Stimulated activated naive CD8-positive, alpha-beta T cell treated with anti-CD3 and anti-CD28 coated beads, Interleukin-15, amount 100 ng/mL, for 72 hours (primary cell): ENCODE measurements around the gene PPM1K.
"Not testable (repeated sequence)": the region's sequence is repeated elsewhere in the genome, so short reads cannot be mapped to it uniquely, and the experiment has no call there.

ENCODE experiments used
- ATAC-seq: fragments of 150-1000 bp; cut with Tn5 transposase; 2 replicates; pipeline ENCODE4 v1.10.0; 2021; ENCODE audit warnings: mild to moderate bottlenecking, moderate library complexity
- DNase-seq, 2 donors: peaks; one replicate each; pipeline ENCODE4 v3.0.0; 2021 to 2022
- H3K27ac Mint-ChIP-seq, 2 donors: one replicate each; pipeline ENCODE4 v1.8.0; 2022; ENCODE audit warnings: mild to moderate bottlenecking in 2 of 2, mixed read lengths in 2 of 2, moderate library complexity in 2 of 2
- H3K27me3 Mint-ChIP-seq: one replicate; pipeline ENCODE4 v1.8.0; 2022; ENCODE audit warnings: mixed read lengths
- H3K4me1 Mint-ChIP-seq: one replicate; pipeline ENCODE4 v1.8.0; 2022; ENCODE audit warnings: mild to moderate bottlenecking, mixed read lengths
- H3K4me3 Mint-ChIP-seq, 2 donors: one replicate each; pipeline ENCODE4 v1.8.0; 2022; ENCODE audit warnings: mild to moderate bottlenecking in 2 of 2, mixed read lengths in 2 of 2, moderate library complexity in 1 of 2
- H3K9me3 Mint-ChIP-seq, 2 donors: one replicate each; pipeline ENCODE4 v1.8.0; 2022; ENCODE audit warnings: mixed read lengths in 2 of 2

The PPM1K gene

DNA sequence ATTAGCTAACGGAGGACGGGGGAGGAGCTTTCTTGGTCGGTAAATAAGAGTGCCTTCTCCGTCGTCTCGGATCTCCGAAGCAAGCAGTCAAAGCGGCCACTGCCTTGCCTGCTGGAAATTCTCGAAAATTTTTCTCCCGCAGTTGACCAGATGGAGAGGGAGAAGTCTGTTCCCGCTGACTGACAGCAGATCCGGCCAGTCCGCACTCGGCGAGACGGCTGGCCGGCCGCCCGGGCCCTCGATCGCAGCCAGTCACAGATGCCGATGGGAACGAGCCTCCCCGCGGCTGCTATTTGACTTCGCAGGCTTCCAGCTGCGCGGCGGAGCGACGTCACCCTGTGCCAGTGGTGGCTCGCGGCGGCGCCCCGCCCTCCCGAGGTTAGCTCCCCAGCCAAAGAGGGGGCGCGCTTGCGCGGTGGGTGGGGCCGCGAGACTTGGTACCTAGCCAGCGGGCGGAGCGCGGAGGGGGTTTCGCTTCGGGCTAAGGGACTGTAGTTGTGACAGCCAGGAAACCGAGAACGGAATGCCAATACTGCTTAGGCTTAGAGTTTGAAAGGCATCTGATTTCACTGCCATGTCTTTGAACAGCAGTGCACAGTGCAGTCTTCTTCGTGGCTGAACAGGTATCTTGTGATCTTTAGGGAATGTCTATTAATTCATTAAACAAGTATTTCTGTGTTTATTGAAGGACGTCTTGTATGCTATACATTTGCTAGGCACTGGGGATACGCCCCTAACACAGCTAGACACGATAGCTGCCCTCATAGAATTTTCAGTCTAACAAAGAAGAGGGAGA lies at the start of gene PPM1K:
Gene PPM1K, minus strand, starts transcription at position 123 of the 796 bp plus-strand sequence. CDS start 5,978 bp downstream, outside the sequence.
- peak within 1 kb of the TSS; percentile 94 for H3K4me3 Mint-ChIP-seq
- peak within 1 kb of the TSS; percentile 99 to 100 for H3K27ac Mint-ChIP-seq
- H3K4me1 Mint-ChIP-seq, result peaks cover 40% of the 10 kb centered on the region
- DNase-seq, result peak; percentile 99
- ATAC-seq, result peak; percentile 93
- H3K27me3 Mint-ChIP-seq, result no peaks in the 10 kb centered on the region
- no peaks in the 10 kb centered on the region for H3K9me3 Mint-ChIP-seq

DNA sequence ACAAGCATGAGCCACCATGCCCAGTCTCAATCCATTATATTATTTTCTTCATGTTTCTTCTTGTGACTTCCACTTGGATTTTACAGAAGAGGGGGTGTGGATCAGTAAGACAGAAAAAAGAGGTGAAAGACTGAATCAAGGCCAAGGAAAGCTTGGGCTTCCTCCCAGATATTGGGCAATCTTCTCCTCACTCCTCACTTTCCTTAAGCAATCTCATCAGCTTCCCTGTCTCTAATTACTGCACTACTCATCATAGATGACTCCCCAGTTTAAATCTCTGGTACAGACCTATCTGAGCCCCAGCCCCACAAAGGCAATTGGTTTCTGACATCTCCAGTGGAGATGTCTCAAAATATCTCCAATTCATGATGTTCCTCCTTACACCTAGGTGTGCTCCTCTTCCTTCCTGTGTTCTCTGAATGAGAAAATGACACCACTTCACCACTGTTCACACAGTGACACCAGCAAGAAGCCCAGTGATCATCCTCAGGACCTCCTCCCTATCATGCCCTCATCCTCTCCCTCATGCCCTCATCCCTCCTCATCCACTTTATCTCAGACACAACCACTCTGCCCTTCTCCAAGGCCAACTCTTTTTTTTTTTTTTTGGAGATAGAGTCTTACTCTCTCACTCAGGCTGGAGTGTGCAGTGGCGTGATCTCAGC lies 49.5 kb upstream of the PPM1K start:
- no peak overlapping the region for H3K4me3 Mint-ChIP-seq
- H3K27me3 Mint-ChIP-seq, result no peaks in the 10 kb centered on the region
- ATAC-seq (no peak), DNase-seq (no peak)
- H3K27ac Mint-ChIP-seq, result peak overlapping the region in 1 of 2 donors; percentile 13
- H3K9me3 Mint-ChIP-seq, result no peaks in the 10 kb centered on the region
- H3K4me1 Mint-ChIP-seq, result peaks cover 5% of the 10 kb centered on the region

DNA sequence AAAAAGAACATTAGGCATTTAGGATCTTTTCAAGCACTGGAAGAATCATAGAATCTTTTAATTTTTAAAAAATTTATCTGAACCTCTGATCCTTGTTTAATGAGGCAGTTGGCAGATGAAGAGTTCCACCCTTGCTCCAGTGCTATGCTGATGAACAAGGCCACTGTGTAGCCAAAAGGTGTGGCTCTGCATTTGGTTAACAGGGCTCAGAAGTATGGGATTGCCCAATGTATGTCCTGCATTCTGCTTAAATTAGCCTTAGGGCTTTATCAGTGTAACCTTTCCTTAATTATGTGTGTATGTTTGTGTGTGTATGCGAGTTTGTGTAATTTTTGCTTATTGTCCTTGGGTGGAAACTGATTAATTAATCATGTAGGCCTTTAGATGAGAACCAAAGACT lies 43.3 kb upstream of the PPM1K start:
- ATAC-seq (no peak), DNase-seq (no peak)
- Mint-ChIP-seq H3K27ac (no peak overlapping the region), H3K27me3 (no peaks in the 10 kb centered on the region), H3K4me1 (no peaks in the 10 kb centered on the region), H3K9me3 (no peaks in the 10 kb centered on the region), H3K4me3 (no peak overlapping the region)

DNA sequence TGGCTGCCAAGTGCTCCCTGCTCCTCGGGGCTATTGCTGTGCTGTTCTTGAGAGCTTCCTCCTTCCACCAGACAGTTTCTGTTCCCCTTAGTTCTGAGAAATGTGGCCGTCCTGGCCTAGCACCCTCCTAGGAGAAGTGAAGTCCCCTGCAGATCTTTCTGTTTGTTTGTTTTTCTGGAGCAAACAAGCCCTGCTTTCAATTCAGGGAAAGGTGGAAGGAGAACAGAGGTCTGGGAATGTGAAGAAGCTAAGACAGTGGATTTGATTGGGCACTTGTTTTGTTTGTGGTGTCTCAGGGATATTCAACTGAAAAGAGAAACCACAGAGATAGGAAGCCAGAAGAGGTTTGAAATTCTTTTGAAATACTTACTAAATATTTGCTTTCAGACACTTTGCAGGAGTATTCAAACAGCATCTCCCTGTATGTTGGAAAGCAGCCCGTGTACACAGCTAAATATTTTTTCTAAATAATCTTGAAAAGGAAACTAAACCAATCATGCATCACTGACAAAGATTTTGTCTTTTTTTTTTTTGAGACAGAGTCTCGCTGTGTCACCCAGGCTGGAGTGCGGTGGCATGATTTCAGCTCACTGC lies 36.5 kb upstream of the PPM1K start:
- ATAC-seq (peak; percentile 92), DNase-seq (peak; percentile 37 to 38)
- Mint-ChIP-seq H3K4me3 (peak overlapping the region; percentile 71 to 73), H3K9me3 (no peaks in the 10 kb centered on the region), H3K4me1 (peaks cover 25% of the 10 kb centered on the region), H3K27ac (peak overlapping the region; percentile 88 to 97), H3K27me3 (no peaks in the 10 kb centered on the region)

DNA sequence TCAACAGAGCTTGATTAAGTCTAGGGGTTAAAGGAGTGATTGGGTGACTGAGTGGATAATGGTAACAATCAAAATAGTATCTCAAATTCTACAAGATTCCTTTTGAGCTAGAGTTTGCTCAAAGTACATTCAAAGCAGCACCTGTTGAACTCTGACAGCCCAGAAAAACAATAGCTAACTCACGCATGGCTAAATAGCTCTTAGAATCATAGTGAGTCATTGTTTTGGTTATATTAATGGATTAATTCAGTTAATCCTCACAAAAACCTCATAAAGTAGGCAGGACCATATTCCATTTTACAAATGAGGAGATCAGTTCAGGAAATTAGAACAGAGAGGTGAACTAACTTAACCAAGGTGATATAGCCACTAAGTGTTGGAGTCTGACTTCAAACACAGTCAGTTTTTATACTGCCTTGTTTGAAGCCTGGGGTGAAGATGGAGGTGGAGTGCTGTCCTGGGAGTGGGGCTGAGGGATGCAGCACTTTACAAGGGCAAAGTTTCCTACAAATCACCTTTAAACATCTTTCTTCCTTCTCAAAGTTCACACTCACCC lies 35.9 kb upstream of the PPM1K start:
- peaks cover 25% of the 10 kb centered on the region for H3K4me1 Mint-ChIP-seq
- no peaks in the 10 kb centered on the region for H3K27me3 Mint-ChIP-seq
- peak overlapping the region; percentile 88 to 97 for H3K27ac Mint-ChIP-seq
- H3K9me3 Mint-ChIP-seq, result no peaks in the 10 kb centered on the region
- ATAC-seq (peak; percentile 73), DNase-seq (no peak)
- H3K4me3 Mint-ChIP-seq, result peak overlapping the region; percentile 71 to 73

DNA sequence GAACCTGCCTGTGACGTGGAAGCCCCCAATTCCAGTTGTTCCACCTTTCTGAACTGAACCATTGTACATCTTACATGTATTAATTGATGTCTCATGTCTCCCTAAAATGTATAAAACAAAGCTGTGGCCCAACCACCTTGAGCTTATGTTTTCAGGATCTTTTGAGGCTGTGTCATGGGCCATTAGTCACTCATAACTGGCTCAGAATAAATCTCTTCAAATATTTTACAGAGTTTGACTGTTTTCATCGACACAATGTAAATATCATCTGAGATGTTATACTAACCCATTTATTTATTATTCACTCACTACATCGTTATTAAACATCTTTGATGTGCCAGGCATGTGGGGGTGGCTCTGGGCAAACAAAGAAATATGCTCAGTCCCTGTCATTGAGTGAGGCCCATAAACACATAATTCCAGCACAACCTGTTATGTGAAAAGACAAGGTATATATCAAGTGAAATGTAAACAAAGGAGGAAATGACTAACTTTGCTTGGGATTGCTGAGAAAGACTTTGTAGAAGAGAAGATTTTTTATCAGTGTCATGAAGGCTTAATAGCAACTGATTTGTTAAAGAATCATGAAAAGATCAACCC lies 34.5 kb upstream of the PPM1K start:
- Mint-ChIP-seq H3K4me3 (no peak overlapping the region), H3K27me3 (no peaks in the 10 kb centered on the region), H3K27ac (no peak overlapping the region), H3K9me3 (no peaks in the 10 kb centered on the region), H3K4me1 (peaks cover 25% of the 10 kb centered on the region)
- DNase-seq, result no peak
- no peak for ATAC-seq

DNA sequence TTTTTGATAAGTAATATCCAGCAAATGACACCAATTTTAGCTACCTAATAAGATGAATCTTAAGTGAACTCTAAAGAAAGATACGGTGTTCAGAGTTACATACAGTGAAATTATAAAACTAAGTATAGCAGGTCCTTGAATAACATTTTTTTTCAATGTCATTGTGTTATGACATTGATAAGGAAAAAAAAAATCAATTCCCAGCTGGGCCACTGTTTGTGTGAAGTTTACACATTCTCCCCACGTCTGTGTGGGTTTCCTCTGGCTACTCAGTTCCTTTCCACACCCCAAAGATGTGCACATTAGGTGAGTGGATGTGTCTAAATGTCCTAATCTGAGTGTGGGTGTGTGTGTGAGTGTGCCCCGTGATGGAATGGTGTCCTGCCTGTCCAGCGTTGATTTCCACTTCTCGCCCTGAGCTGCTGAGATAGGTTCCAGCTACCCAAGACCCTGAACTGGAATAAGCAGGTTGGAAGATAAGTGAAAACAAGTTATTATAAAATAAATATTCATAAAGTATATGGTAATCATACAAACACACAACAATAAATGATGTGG lies 31.2 kb upstream of the PPM1K start:
- peaks cover 5% of the 10 kb centered on the region for H3K27me3 Mint-ChIP-seq
- no peak for DNase-seq
- peaks cover 16% of the 10 kb centered on the region for H3K4me1 Mint-ChIP-seq
- ATAC-seq, result no peak
- no peak overlapping the region for H3K4me3 Mint-ChIP-seq
- H3K27ac Mint-ChIP-seq, result no peak overlapping the region
- H3K9me3 Mint-ChIP-seq, result peaks cover 12 to 13% of the 10 kb centered on the region in 2 donors

DNA sequence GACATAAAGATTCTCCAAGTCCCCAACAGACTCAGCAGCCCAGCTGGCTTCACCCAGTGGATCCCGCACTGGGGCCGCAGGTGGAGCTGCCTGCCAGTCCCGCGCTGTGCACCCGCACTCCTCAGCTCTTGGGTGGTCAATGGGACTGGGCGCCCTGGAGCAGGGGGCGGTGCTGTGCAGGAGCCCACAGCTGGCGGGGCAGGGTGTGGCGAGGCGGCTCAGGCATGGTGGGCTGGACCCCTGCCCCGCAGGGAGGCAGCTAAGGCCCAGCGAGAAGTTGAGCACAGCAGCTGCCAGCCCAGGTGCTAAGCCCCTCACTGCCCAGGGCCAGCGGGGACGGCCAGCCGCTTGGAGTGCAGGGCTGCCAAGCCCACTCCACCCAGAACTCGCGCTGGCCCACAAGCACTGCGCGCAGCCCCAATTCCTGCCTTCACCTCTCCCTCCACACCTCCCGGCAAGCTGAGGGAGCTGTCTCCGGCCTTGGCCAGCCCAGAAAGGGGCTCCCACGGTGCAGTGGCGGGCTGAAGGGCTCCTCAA lies 28.8 kb upstream of the PPM1K start:
- H3K4me1 Mint-ChIP-seq, DNase-seq, ATAC-seq, H3K4me3 Mint-ChIP-seq, H3K27ac Mint-ChIP-seq: not testable (repeated sequence)
- Mint-ChIP-seq H3K27me3 (peaks cover 24% of the 10 kb centered on the region), H3K9me3 (peaks cover 12 to 13% of the 10 kb centered on the region in 2 donors)

DNA sequence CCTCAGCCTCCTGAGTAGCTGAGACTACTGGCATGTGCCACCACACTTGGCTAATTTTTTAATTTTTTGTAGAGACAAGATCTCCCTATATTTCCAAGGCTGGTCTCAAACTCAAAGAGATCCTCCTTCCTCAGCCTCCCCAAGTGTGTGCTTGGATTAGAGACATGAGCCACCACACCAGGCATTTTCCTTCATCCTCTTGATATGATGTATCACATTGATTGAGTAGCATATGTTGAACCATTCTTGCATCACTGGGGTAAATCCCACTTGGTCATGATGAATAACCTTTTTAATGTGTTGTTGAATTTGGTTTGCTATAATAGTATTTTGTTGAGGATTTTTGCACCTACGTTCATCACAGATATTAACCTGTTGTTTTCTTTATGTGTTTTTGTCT lies 24.2 kb upstream of the PPM1K start:
- H3K4me3 Mint-ChIP-seq, result no peak overlapping the region
- H3K9me3 Mint-ChIP-seq, result peaks cover 12 to 13% of the 10 kb centered on the region in 2 donors
- H3K4me1 Mint-ChIP-seq, result no peaks in the 10 kb centered on the region
- peak overlapping the region; percentile 66 to 88 for H3K27ac Mint-ChIP-seq
- ATAC-seq (peak; percentile 67), DNase-seq (no peak)
- peaks cover 25% of the 10 kb centered on the region for H3K27me3 Mint-ChIP-seq

DNA sequence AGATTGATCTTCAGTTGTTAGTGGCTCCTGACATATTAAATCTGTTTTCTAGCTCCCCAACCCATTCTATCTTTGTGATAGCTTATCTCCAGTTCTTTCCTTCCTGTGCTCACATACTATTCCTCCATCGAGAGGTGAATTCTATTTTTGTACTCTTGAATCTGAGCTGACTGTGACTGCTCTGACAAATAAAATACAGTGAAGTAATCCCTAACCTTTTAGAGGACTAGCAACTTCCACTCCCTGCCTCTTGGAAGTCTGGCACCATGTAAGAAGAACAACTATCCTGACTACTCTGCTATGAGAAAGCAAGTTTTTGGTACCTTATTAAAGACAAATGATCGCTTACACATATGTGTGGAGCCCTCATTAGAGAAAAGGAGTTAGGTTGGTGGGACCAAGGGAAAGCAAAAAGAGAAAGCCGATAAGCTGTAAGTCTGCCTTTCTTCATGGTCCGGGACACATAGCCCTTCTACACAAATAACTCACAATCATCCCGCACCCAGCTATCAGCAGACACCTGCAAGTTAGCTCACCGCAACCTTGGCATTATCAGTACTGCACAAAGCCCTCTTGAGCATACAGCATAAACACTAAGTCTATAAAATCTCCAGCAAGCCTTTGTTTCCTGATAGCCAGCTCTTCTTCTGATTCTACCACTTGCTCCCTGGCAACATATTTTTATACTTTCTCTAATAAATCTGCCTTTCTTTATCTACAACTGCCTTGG lies 13.5 kb upstream of the PPM1K start:
- Mint-ChIP-seq H3K27me3 (no peaks in the 10 kb centered on the region), H3K9me3 (no peaks in the 10 kb centered on the region), H3K4me3 (no peak overlapping the region), H3K4me1 (no peaks in the 10 kb centered on the region), H3K27ac (no peak overlapping the region)
- no peak for DNase-seq
- no peak for ATAC-seq

DNA sequence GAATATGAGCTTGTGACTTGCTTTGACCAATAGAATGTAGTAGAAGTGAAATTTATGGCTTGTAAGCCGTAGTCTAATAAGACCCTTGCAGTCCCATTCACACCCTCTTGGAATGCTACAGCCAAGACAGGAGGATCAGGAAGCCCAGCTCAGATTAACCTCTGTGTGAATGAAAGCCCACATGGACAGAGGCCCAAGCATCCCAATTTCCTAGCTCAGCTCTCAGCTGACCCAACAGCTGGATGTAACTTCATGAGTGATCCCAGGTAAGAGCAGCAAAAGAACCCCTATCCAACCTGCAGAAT lies 12.8 kb upstream of the PPM1K start:
- Mint-ChIP-seq H3K27ac (no peak overlapping the region), H3K9me3 (no peaks in the 10 kb centered on the region), H3K4me1 (no peaks in the 10 kb centered on the region), H3K27me3 (no peaks in the 10 kb centered on the region), H3K4me3 (no peak overlapping the region)
- ATAC-seq (no peak), DNase-seq (no peak)

DNA sequence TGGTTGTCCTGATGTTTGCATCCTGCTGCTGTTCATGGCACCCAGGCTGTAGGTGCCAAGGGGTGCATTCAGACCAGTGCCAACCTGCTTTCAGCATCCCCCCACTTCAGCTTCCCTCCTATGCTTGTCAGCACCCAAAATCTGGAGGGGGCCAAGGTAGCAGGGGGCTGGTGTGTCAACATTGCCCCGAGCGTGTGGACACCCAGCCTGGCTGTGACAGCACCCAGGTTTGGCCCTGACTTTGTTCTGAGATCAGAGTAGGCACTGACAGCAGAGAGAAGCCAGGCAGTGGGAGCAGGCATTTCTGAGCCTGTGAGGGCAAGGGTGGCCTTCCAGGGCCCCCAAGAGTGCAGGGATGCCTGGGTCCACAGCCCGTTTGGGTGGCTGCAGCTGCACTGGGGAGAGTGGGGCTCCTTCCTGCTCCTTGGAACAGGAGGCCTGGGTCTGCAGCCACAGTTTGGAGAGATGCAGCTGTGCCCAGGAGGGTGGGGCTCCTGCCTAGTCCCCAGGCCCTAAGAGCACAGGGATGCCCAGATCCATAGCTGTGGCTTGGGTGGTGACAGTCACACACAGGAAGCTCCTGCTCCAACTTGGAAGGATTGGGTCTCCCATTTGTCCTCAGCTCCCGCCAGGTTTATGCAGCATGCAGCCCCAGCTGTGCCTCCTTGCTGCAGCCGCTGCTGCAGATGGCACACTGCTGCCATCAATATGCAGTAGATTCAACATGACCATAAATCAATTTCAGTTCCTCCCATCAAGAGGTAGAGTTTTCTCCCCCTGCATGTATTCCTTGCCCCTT lies 12.3 kb upstream of the PPM1K start:
- no peak overlapping the region for H3K4me3 Mint-ChIP-seq
- no peak for DNase-seq
- H3K27me3 Mint-ChIP-seq, result no peaks in the 10 kb centered on the region
- H3K27ac Mint-ChIP-seq, result no peak overlapping the region
- H3K9me3 Mint-ChIP-seq, result no peaks in the 10 kb centered on the region
- no peak for ATAC-seq
- H3K4me1 Mint-ChIP-seq, result no peaks in the 10 kb centered on the region

DNA sequence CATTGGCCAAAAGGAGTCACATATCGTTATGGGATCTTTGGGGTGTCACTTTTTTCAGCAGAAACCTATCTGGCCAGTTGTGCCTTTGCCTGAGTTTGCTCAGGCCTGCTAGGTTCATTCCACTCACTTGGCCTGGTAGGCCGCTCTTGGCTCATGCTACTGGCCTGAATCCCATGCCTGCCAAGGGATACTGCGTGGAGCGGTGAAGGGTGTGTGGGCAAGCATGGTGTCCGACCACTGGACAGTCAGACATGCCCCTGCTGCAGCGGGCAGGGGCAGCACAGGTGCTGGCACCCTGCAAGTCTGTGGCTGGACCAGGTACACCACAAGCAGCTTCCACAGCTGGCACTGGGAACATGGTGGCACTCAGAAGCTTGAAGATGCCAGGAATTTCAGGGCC lies 11.3 kb upstream of the PPM1K start:
- no peak overlapping the region for H3K27ac Mint-ChIP-seq
- no peaks in the 10 kb centered on the region for H3K27me3 Mint-ChIP-seq
- DNase-seq, result no peak
- H3K4me1 Mint-ChIP-seq, result no peaks in the 10 kb centered on the region
- ATAC-seq, result no peak
- no peaks in the 10 kb centered on the region for H3K9me3 Mint-ChIP-seq
- no peak overlapping the region for H3K4me3 Mint-ChIP-seq

DNA sequence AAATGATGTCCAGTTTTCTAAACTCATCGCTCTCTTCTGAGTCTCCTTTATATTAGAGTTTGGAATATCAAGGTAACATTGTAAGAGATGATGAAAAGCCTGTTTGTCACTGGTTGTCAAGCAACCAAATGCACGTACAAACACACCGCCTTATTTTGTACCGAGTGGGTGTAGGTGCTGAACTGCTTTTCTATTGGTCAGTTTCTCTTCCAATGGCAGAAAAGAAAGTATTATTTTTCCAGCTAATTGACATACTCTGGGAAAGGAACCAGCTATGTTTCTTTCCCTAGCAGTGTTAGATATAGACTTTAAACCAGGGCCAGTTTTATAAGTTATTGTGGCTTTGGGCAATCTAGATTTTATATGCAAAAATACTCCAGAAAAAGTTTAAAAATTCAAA lies 6.6 kb upstream of the PPM1K start:
- DNase-seq, result no peak

More for the DNA sequence above, 6.6 kb upstream of the PPM1K start:
- Mint-ChIP-seq H3K4me1 (no peaks in the 10 kb centered on the region), H3K27me3 (no peaks in the 10 kb centered on the region), H3K27ac (no peak overlapping the region), H3K9me3 (no peaks in the 10 kb centered on the region), H3K4me3 (no peak overlapping the region)
- no peak for ATAC-seq
